ENCODE data around the gene GJA4. TPM values are rescaled to one million over a fixed set of nuclear protein-coding genes. Genes with fewer than 3 reads are reported as not detected.

The GJA4 gene
- total and polyA plus RNA-seq, 2 donors (not counting 3 experiments of a cell fraction or from before 2014, with no cell fraction given): 22.1 to 175 TPM

DNA sequence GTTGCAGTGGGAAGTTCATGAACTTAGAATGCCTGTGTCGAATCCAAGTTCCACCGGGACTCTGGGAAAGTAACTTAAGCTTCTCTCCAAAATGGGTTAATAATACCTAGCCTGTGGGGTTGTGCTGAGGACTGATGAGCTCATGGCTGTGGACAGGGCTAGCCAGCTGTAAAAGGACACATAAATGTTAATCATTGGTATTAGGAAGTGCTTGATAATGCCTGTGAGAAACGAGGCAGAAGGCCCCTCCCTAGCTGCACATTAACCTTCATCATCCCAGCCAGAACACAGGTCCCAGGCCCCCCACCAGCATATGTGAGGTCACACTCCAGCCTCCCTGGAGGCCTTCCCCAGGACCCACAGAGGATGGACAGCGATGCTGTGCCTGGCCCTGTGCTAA lies 34.0 kb upstream of the GJA4 start:
- TF ChIP-seq GATA2 (IDR thresholded peaks at IDR 0.05; ENCODE audit: insufficient read depth, insufficient read length, low read depth, low read length): no peak
- TF ChIP-seq CTCF (IDR thresholded peaks at IDR 0.05; ENCODE audit: extremely low read depth in 1 of 2, insufficient read depth in 1 of 2, low read depth in 1 of 2, low read length in 2 of 2): no peak
- no peak for TF ChIP-seq JUN (IDR thresholded peaks at IDR 0.05; ENCODE audit: borderline replicate concordance, insufficient read depth, insufficient read length, low read depth)
- TF ChIP-seq EZH2 (IDR thresholded peaks at IDR 0.05; ENCODE audit: borderline replicate concordance, low read depth, low read length, severe bottlenecking): no peak
- no peak for TF ChIP-seq FOS (IDR thresholded peaks at IDR 0.05; ENCODE audit: borderline replicate concordance, insufficient read depth, low read length)
- no peak for TF ChIP-seq MYC (IDR thresholded peaks at IDR 0.05; ENCODE audit: low read depth, low read length)
- no peak for TF ChIP-seq MAX (IDR thresholded peaks at IDR 0.05; ENCODE audit: insufficient read depth, insufficient read length)
- TF ChIP-seq POLR2AphosphoS5 (IDR thresholded peaks at IDR 0.05; ENCODE audit: insufficient read depth, low read depth, low read length): no peak
- no peak for TF ChIP-seq POLR2A (IDR thresholded peaks at IDR 0.05; ENCODE audit: low read depth, low read length)
- intact Hi-C loops (cut with micrococcal nuclease) (no loop called here), dilution Hi-C loops (cut with MboI; ENCODE audit: extremely low pct_ligation_motif_present, low sequenced_read_pairs) (no loop called here)
- POLR2A ChIA-PET: no interaction called here
- CTCF ChIA-PET: interaction anchor here (2.3 kb wide), 1 partner anchor 16 kb away, joined by 9 read pairs; no protein-coding TSS in a partner anchor
- no peak overlapping the region for H2AFZ ChIP-seq (ENCODE audit: low read depth, low read length)
- H3K4me2 ChIP-seq (ENCODE audit: insufficient read depth, low read length): no peak overlapping the region
- H3K9ac ChIP-seq (replicated peaks; ENCODE audit: extremely low read depth, insufficient read depth, low read length): no peak overlapping the region
- H3K9me3 ChIP-seq (replicated peaks; ENCODE audit: control insufficient read depth, insufficient read depth, low read length): no peaks in the 10 kb centered on the region
- H4K20me1 ChIP-seq (replicated peaks; ENCODE audit: control insufficient read depth, extremely low read depth, insufficient read depth, low read length): no peaks in the 10 kb centered on the region
- FAIRE-seq: no peak
- no peaks in the 10 kb centered on the region for H3K4me1 ChIP-seq (ENCODE audit: control insufficient read depth, extremely low read depth, insufficient read depth, low read length)
- H3K9me1 ChIP-seq (replicated peaks; ENCODE audit: control insufficient read depth, extremely low read depth, insufficient read depth, low read length): no peaks in the 10 kb centered on the region
- no peaks in the 10 kb centered on the region for H3K79me2 ChIP-seq (ENCODE audit: control insufficient read depth, insufficient read depth, low read length)
- no peak overlapping the region for H3K4me3 ChIP-seq (replicated peaks in 1 of 3; ENCODE audit: insufficient read depth in 1 of 3, low read depth in 1 of 3, low read length in 3 of 3)
- H3K27me3 ChIP-seq (ENCODE audit: control insufficient read depth in 2 of 2, insufficient read depth in 2 of 2, low read length in 2 of 2): no peaks in the 10 kb centered on the region
- H3K36me3 ChIP-seq (ENCODE audit: control insufficient read depth in 2 of 2, extremely low read depth in 1 of 2, insufficient read depth in 2 of 2, low read length in 2 of 2): no peaks in the 10 kb centered on the region
- DNase-seq (ENCODE audit: low read depth, low spot score): no peak
- no peak overlapping the region for H3K27ac ChIP-seq (ENCODE audit: insufficient read depth, low read depth, low read length)
- no TSS peak for BruUV-seq (replicated peaks)
